Fibroblast of villous mesenchyme (primary cell): ENCODE results near the gene DIPK1B. TPM values are rescaled to one million over a fixed set of nuclear protein-coding genes. Genes with fewer than 3 reads are reported as not detected.
"Not testable (repeated sequence)": the region's sequence is repeated elsewhere in the genome, so short reads cannot be mapped to it uniquely, and the experiment has no call there.

Experiments
- DNase-seq: peaks from one replicate; pipeline ENCODE4 v3.0.0-alpha.2; 2010; ENCODE audit warnings: low read depth
- H3K4me3 ChIP-seq: 2 replicates; pipeline ENCODE4 v1.5.1; 2011; ENCODE audit warnings: low read depth, mild to moderate bottlenecking, low read length
- CTCF ChIP-seq: IDR thresholded peaks from 2 replicates; pipeline ENCODE4 v1.5.1; 2012; ENCODE audit warnings: low read depth, mild to moderate bottlenecking, low read length; ENCODE audit not compliant: insufficient read depth
- total RNA-seq: library from RNA; depleted of rRNA; stranded (reverse); fragments of >200 nt; gene quantifications from 2 replicates; pipeline ENCODE4 v1.2.3, GENCODE V29; 2012

DIPK1B gene
- total RNA-seq, 1 donor, result 0.43 TPM

GRCh38 chr9:136700959-136701667, 11.3 kb upstream of the DIPK1B start:
- no peak for DNase-seq
- no peak overlapping the region for H3K4me3 ChIP-seq
- no peak for TF ChIP-seq CTCF

- TF ChIP-seq CTCF, result no peak
- H3K4me3 ChIP-seq, result no peak overlapping the region
- DNase-seq, result no peak
Observed at GRCh38 chr9:136701668-136702053, 10.7 kb upstream of the DIPK1B start.

- no peak overlapping the region for H3K4me3 ChIP-seq
- no peak for TF ChIP-seq CTCF
- no peak for DNase-seq
Observed at GRCh38 chr9:136703276-136703860, 9.0 kb upstream of the DIPK1B start.

- not testable (repeated sequence) for H3K4me3 ChIP-seq, DNase-seq
Observed at GRCh38 chr9:136704741-136705140, 7.6 kb upstream of the DIPK1B start.

- no peak overlapping the region for H3K4me3 ChIP-seq
- no peak for DNase-seq
- no peak for TF ChIP-seq CTCF
Observed at GRCh38 chr9:136705564-136705963, 6.8 kb upstream of the DIPK1B start.

- DNase-seq, result no peak
- H3K4me3 ChIP-seq, result no peak overlapping the region
- no peak for TF ChIP-seq CTCF
Observed at GRCh38 chr9:136707011-136707410, 5.4 kb upstream of the DIPK1B start.

GRCh38 chr9:136707849-136708517, 4.4 kb upstream of the DIPK1B start:
- TF ChIP-seq CTCF, result no peak
- DNase-seq, result no peak
- no peak overlapping the region for H3K4me3 ChIP-seq
